Measurements from ENCODE around the gene ORAI3. TPM values are rescaled to one million over a fixed set of nuclear protein-coding genes. Genes with fewer than 3 reads are reported as not detected.

The ORAI3 gene
- total and polyA plus RNA-seq, 2 of the 13 experiments (the other 11 are each of a cell fraction or from before 2014, with no cell fraction given), result 11.4 to 32.0 TPM

- TF ChIP-seq PRDM4 (CRISPR knock-in tag; IDR thresholded peaks at IDR 0.05; ENCODE audit: borderline replicate concordance), result no peak
- TF ChIP-seq ZNF766 (CRISPR knock-in tag; IDR thresholded peaks at IDR 0.05; ENCODE audit: borderline replicate concordance), result peak; percentile 79; the same call in 1 of the 2 replicates
- no peak for TF ChIP-seq NFE2L1 (CRISPR knock-in tag; IDR thresholded peaks at IDR 0.05; ENCODE audit: borderline replicate concordance)
- peak; percentile 86; the same call in 1 of the 2 replicates for TF ChIP-seq BRF2 (CRISPR knock-in tag; IDR thresholded peaks at IDR 0.05)
- TF ChIP-seq ZKSCAN5 (CRISPR knock-in tag; IDR thresholded peaks at IDR 0.05), result no peak
- no peak for TF ChIP-seq ZBTB39 (CRISPR knock-in tag; IDR thresholded peaks at IDR 0.05)
- TF ChIP-seq CHD2 (IDR thresholded peaks at IDR 0.05; ENCODE audit: low read depth, low read length), result peak; percentile 89
- TF ChIP-seq ASH2L (IDR thresholded peaks at IDR 0.05; ENCODE audit: insufficient read length, low read depth, low read length), result peak; percentile 10
- TF ChIP-seq KLF16 (CRISPR knock-in tag; IDR thresholded peaks at IDR 0.05), result no peak
- TF ChIP-seq SRF (IDR thresholded peaks at IDR 0.05; ENCODE audit: low read depth, low read length), result no peak; the same call in 1 of the 2 replicates
- 0 out of 2 replicates have a peak, but pooled peaks have one; percentile 48 for TF ChIP-seq NR2F2 (IDR thresholded peaks at IDR 0.05; ENCODE audit: borderline replicate concordance, low read depth)
- TF ChIP-seq ELF3 (CRISPR knock-in tag; IDR thresholded peaks at IDR 0.05), result peak; percentile 87
- 0 out of 2 replicates have a peak, but pooled peaks have one; percentile 46 for TF ChIP-seq SIN3B (IDR thresholded peaks at IDR 0.05; ENCODE audit: low read length)
- no peak for TF ChIP-seq ZSCAN25 (CRISPR knock-in tag; IDR thresholded peaks at IDR 0.05)
- TF ChIP-seq RNF219 (CRISPR knock-in tag; IDR thresholded peaks at IDR 0.05), result no peak
- no peak for TF ChIP-seq PRPF4 (IDR thresholded peaks at IDR 0.05; ENCODE audit: low read depth, low read length, poor library complexity, severe bottlenecking)
- TF ChIP-seq KDM5A (IDR thresholded peaks at IDR 0.05; ENCODE audit: borderline replicate concordance, low read length), result no peak
Observed at GRCh38 chr16:30922420-30922959, 26.4 kb upstream of the ORAI3 start (continued).
